Mesendoderm (in vitro differentiated cells): ENCODE results near the gene LRRIQ4.

ENCODE experiments used
- DNase-seq: peaks from one replicate; pipeline ENCODE4 v3.0.0; 2013
- H2AK5ac ChIP-seq: 2 replicates; pipeline ENCODE4 v1.6.1; 2013; ENCODE audit warnings: low read length, inconsistent platforms
- H2BK120ac ChIP-seq: 2 replicates; pipeline ENCODE4 v1.6.1; 2013; ENCODE audit warnings: low read depth, mild to moderate bottlenecking, low read length, moderate library complexity, mixed read lengths
- H2BK15ac ChIP-seq: replicated peaks from 2 replicates; pipeline ENCODE4 v1.6.1; 2013; ENCODE audit warnings: low read depth, mild to moderate bottlenecking, moderate library complexity
- H2BK5ac ChIP-seq: 2 replicates; pipeline ENCODE4 v1.6.1; 2013; ENCODE audit warnings: low read length, inconsistent platforms
- H3K18ac ChIP-seq: 2 replicates; pipeline ENCODE4 v1.6.1; 2013; ENCODE audit warnings: mild to moderate bottlenecking, low read length, mixed read lengths
- H3K23ac ChIP-seq: one replicate; pipeline ENCODE4 v1.6.1; 2013; ENCODE audit warnings: low read length
- H3K27ac ChIP-seq: 2 replicates; pipeline ENCODE4 v1.5.1; 2013; ENCODE audit warnings: low read depth, mild to moderate bottlenecking, inconsistent platforms, low read length, moderate library complexity
- H3K27me3 ChIP-seq: 2 replicates; pipeline ENCODE4 v1.6.1; 2013; ENCODE audit warnings: low read length, control low read depth, mild to moderate bottlenecking, inconsistent platforms; ENCODE audit not compliant: insufficient read depth, poor library complexity
- H3K36me3 ChIP-seq: 2 replicates; pipeline ENCODE4 v1.6.1; 2013; ENCODE audit warnings: low read length, inconsistent platforms; ENCODE audit not compliant: control insufficient read depth, insufficient read depth
- H3K4ac ChIP-seq: one replicate; pipeline ENCODE4 v1.6.1; 2013; ENCODE audit warnings: low read depth, mild to moderate bottlenecking, low read length, moderate library complexity
- H3K4me1 ChIP-seq: 2 replicates; pipeline ENCODE4 v1.6.1; 2013; ENCODE audit warnings: low read depth, low read length, inconsistent platforms; ENCODE audit not compliant: control insufficient read depth
- H3K4me2 ChIP-seq: 2 replicates; pipeline ENCODE4 v1.6.1; 2013; ENCODE audit warnings: low read length
- H3K4me3 ChIP-seq: 2 replicates; pipeline ENCODE4 v1.5.1; 2013; ENCODE audit warnings: mild to moderate bottlenecking, low read length
- H3K56ac ChIP-seq: one replicate; pipeline ENCODE4 v1.6.1; 2013; ENCODE audit warnings: low read length
- H3K79me1 ChIP-seq: 2 replicates; pipeline ENCODE4 v1.6.1; 2013; ENCODE audit warnings: low read length, inconsistent platforms
- H3K79me2 ChIP-seq: 2 replicates; pipeline ENCODE4 v1.6.1; 2013; ENCODE audit warnings: mild to moderate bottlenecking, low read length; ENCODE audit not compliant: control insufficient read depth, insufficient read depth
- H3K9ac ChIP-seq: 2 replicates; pipeline ENCODE4 v1.6.1; 2013; ENCODE audit warnings: low read length, inconsistent platforms
- H4K5ac ChIP-seq: one replicate; pipeline ENCODE4 v1.6.1; 2013; ENCODE audit warnings: low read length
- H4K8ac ChIP-seq: one replicate; pipeline ENCODE4 v1.6.1; 2013; ENCODE audit warnings: low read depth, mild to moderate bottlenecking, control low read depth, low read length, moderate library complexity
- WGBS: extraction: QIAGEN DNeasy Blood & Tissue Kit; methylation state at CpG from one replicate; pipeline ENCODE4 v1.1.7; 2013; ENCODE audit warnings: low lambda C conversion rate, missing lambda C conversion rate; ENCODE audit not compliant: insufficient coverage; ENCODE audit errors: extremely low coverage; 5-methylcytosine and 5-hydroxymethylcytosine counted together

The LRRIQ4 gene

GRCh38 chr3:169790687-169791429 is 21.8 kb upstream of the LRRIQ4 start:
- no peak overlapping the region for H3K56ac ChIP-seq
- H4K8ac ChIP-seq, result no peak overlapping the region
- H3K79me1 ChIP-seq, result no peaks in the 10 kb centered on the region
- H3K79me2 ChIP-seq, result no peaks in the 10 kb centered on the region
- H3K4me1 ChIP-seq, result no peaks in the 10 kb centered on the region
- no CpG with 5 or more reads among the region's 4 CpGs for WGBS
- H3K4me3 ChIP-seq, result no peak overlapping the region
- no peak overlapping the region for H2AK5ac ChIP-seq
- no peak overlapping the region for H2BK5ac ChIP-seq
- no peak for DNase-seq
- no peak overlapping the region for H3K4ac ChIP-seq
- no peak overlapping the region for H3K4me2 ChIP-seq
- H3K27ac ChIP-seq, result no peak overlapping the region
- no peaks in the 10 kb centered on the region for H3K27me3 ChIP-seq
- H3K9ac ChIP-seq, result no peak overlapping the region
- no peak overlapping the region for H4K5ac ChIP-seq
- no peak overlapping the region for H3K23ac ChIP-seq
- no peak overlapping the region for H3K18ac ChIP-seq
- H2BK120ac ChIP-seq, result no peak overlapping the region
- no peak overlapping the region for H2BK15ac ChIP-seq
- peaks cover 1% of the 10 kb centered on the region for H3K36me3 ChIP-seq

GRCh38 chr3:169792359-169792758 is 20.3 kb upstream of the LRRIQ4 start:
- H3K79me2 ChIP-seq, result no peaks in the 10 kb centered on the region
- no peak overlapping the region for H3K23ac ChIP-seq
- WGBS, result no CpG with 5 or more reads among the region's 1 CpG
- no peak overlapping the region for H3K18ac ChIP-seq
- H3K27ac ChIP-seq, result no peak overlapping the region
- no peak overlapping the region for H2BK5ac ChIP-seq
- H3K4ac ChIP-seq, result no peak overlapping the region
- H3K4me3 ChIP-seq, result no peak overlapping the region
- H3K4me1 ChIP-seq, result no peaks in the 10 kb centered on the region
- H4K8ac ChIP-seq, result no peak overlapping the region
- H3K79me1 ChIP-seq, result no peaks in the 10 kb centered on the region
- H2AK5ac ChIP-seq, result no peak overlapping the region
- H3K9ac ChIP-seq, result no peak overlapping the region
- H2BK120ac ChIP-seq, result no peak overlapping the region
- H4K5ac ChIP-seq, result no peak overlapping the region
- H3K4me2 ChIP-seq, result no peak overlapping the region
- no peaks in the 10 kb centered on the region for H3K36me3 ChIP-seq
- no peaks in the 10 kb centered on the region for H3K27me3 ChIP-seq
- no peak overlapping the region for H2BK15ac ChIP-seq
- DNase-seq, result no peak
- H3K56ac ChIP-seq, result no peak overlapping the region

- WGBS, result no CpG with 5 or more reads among the region's 3 CpGs
- Histone ChIP-seq H3K79me2 (no peaks in the 10 kb centered on the region), H2BK5ac (no peak overlapping the region), H3K4ac (no peak overlapping the region), H2BK120ac (no peak overlapping the region), H3K36me3 (no peaks in the 10 kb centered on the region), H2BK15ac (no peak overlapping the region), H3K27me3 (no peaks in the 10 kb centered on the region), H3K79me1 (no peaks in the 10 kb centered on the region), H3K23ac (no peak overlapping the region), H4K8ac (no peak overlapping the region), H4K5ac (no peak overlapping the region), H3K4me1 (no peaks in the 10 kb centered on the region), H3K4me2 (no peak overlapping the region), H3K4me3 (no peak overlapping the region), H3K27ac (no peak overlapping the region), H2AK5ac (no peak overlapping the region), H3K9ac (no peak overlapping the region), H3K56ac (no peak overlapping the region), H3K18ac (no peak overlapping the region)
- no peak for DNase-seq
These were observed 8.0 kb upstream of the LRRIQ4 start for GRCh38 chr3:169804681-169805080.

- no peak overlapping the region for H2BK15ac ChIP-seq
These were observed 3.4 kb upstream of the LRRIQ4 start for GRCh38 chr3:169809230-169809795.

GRCh38 chr3:169811631-169812331 is 889 bp upstream of the LRRIQ4 start:
- WGBS, result no CpG with 5 or more reads among the region's 29 CpGs
- Histone ChIP-seq H2BK120ac (no peak overlapping the region), H3K4ac (peak overlapping the region; percentile 66), H2BK15ac (no peak overlapping the region), H3K27me3 (no peaks in the 10 kb centered on the region), H3K79me2 (no peaks in the 10 kb centered on the region), H3K9ac (peak overlapping the region; percentile 75), H3K56ac (peak overlapping the region; percentile 88), H4K8ac (peak overlapping the region; percentile 7), H3K4me2 (peak overlapping the region; percentile 67), H2BK5ac (no peak overlapping the region), H4K5ac (no peak overlapping the region), H2AK5ac (no peak overlapping the region), H3K27ac (no peak overlapping the region), H3K4me1 (no peaks in the 10 kb centered on the region), H3K23ac (no peak overlapping the region), H3K18ac (peak overlapping the region; percentile 40), H3K36me3 (no peaks in the 10 kb centered on the region), H3K4me3 (peak overlapping the region; percentile 36), H3K79me1 (no peaks in the 10 kb centered on the region)
- no peak for DNase-seq

More at GRCh38 chr3:169809230-169809795, 3.4 kb upstream of the LRRIQ4 start:
- Histone ChIP-seq H2BK5ac (no peak overlapping the region), H2BK120ac (no peak overlapping the region), H3K23ac (no peak overlapping the region), H3K56ac (no peak overlapping the region), H4K5ac (no peak overlapping the region), H3K27me3 (no peaks in the 10 kb centered on the region), H3K79me2 (no peaks in the 10 kb centered on the region), H4K8ac (no peak overlapping the region), H3K4ac (no peak overlapping the region), H3K4me1 (no peaks in the 10 kb centered on the region), H3K18ac (no peak overlapping the region), H3K27ac (no peak overlapping the region), H2AK5ac (no peak overlapping the region), H3K79me1 (no peaks in the 10 kb centered on the region), H3K9ac (no peak overlapping the region), H3K36me3 (no peaks in the 10 kb centered on the region), H3K4me3 (no peak overlapping the region), H3K4me2 (no peak overlapping the region)
- no peak for DNase-seq
- WGBS, result no CpG with 5 or more reads among the region's 2 CpGs
